Measurements from ENCODE around the gene TLR2.

Gene TLR2

GRCh38 chr4:153647975-153648374, 36.1 kb upstream of the TLR2 start:
- no peak overlapping the region for H3K4me3 ChIP-seq (replicated peaks; ENCODE audit: low read depth, low read length)
- DNase-seq (ENCODE audit: extremely low read depth, low read depth): no peak
- TF ChIP-seq CTCF (IDR thresholded peaks at IDR 0.05; ENCODE audit: low read depth, low read length, missing control alignments): no peak

- no peak overlapping the region for H3K4me3 ChIP-seq (replicated peaks; ENCODE audit: low read depth, low read length)
- DNase-seq (ENCODE audit: extremely low read depth, low read depth): no peak
- TF ChIP-seq CTCF (IDR thresholded peaks at IDR 0.05; ENCODE audit: low read depth, low read length, missing control alignments): peak; percentile 15
These were observed 34.5 kb upstream of the TLR2 start for GRCh38 chr4:153649572-153649991.

- H3K4me3 ChIP-seq (replicated peaks; ENCODE audit: low read depth, low read length): no peak overlapping the region
- no peak for TF ChIP-seq CTCF (IDR thresholded peaks at IDR 0.05; ENCODE audit: low read depth, low read length, missing control alignments)
- no peak for DNase-seq (ENCODE audit: extremely low read depth, low read depth)
These were observed 33.0 kb upstream of the TLR2 start for GRCh38 chr4:153651116-153651515.

GRCh38 chr4:153651587-153651986, 32.5 kb upstream of the TLR2 start:
- TF ChIP-seq CTCF (IDR thresholded peaks at IDR 0.05; ENCODE audit: low read depth, low read length, missing control alignments): no peak
- DNase-seq (ENCODE audit: extremely low read depth, low read depth): no peak
- H3K4me3 ChIP-seq (replicated peaks; ENCODE audit: low read depth, low read length): no peak overlapping the region

- TF ChIP-seq CTCF (IDR thresholded peaks at IDR 0.05; ENCODE audit: low read depth, low read length, missing control alignments): no peak
- DNase-seq (ENCODE audit: extremely low read depth, low read depth): no peak
- no peak overlapping the region for H3K4me3 ChIP-seq (replicated peaks; ENCODE audit: low read depth, low read length)
These were observed 31.9 kb upstream of the TLR2 start for GRCh38 chr4:153652051-153652784.

GRCh38 chr4:153655002-153655541, 29.0 kb upstream of the TLR2 start:
- no peak for DNase-seq (ENCODE audit: extremely low read depth, low read depth)
- TF ChIP-seq CTCF (IDR thresholded peaks at IDR 0.05; ENCODE audit: low read depth, low read length, missing control alignments): no peak
- H3K4me3 ChIP-seq (replicated peaks; ENCODE audit: low read depth, low read length): no peak overlapping the region

All from HFF-Myc (cell line).